CD1c-positive myeloid dendritic cell (primary cell): ENCODE measurements around the gene GALNT14.
A peak's percentile ranks its signal among the peaks of the same experiment; 100 is the strongest.
"Not testable (repeated sequence)": the region's sequence is repeated elsewhere in the genome, so short reads cannot be mapped to it uniquely, and the experiment has no call there.

ENCODE experiments used
- DNase-seq: peaks from one replicate; pipeline ENCODE4 v3.0.0-alpha.2; 2016; ENCODE audit errors: extremely low spot score

GALNT14 gene, protein sequence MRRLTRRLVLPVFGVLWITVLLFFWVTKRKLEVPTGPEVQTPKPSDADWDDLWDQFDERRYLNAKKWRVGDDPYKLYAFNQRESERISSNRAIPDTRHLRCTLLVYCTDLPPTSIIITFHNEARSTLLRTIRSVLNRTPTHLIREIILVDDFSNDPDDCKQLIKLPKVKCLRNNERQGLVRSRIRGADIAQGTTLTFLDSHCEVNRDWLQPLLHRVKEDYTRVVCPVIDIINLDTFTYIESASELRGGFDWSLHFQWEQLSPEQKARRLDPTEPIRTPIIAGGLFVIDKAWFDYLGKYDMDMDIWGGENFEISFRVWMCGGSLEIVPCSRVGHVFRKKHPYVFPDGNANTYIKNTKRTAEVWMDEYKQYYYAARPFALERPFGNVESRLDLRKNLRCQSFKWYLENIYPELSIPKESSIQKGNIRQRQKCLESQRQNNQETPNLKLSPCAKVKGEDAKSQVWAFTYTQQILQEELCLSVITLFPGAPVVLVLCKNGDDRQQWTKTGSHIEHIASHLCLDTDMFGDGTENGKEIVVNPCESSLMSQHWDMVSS

DNA sequence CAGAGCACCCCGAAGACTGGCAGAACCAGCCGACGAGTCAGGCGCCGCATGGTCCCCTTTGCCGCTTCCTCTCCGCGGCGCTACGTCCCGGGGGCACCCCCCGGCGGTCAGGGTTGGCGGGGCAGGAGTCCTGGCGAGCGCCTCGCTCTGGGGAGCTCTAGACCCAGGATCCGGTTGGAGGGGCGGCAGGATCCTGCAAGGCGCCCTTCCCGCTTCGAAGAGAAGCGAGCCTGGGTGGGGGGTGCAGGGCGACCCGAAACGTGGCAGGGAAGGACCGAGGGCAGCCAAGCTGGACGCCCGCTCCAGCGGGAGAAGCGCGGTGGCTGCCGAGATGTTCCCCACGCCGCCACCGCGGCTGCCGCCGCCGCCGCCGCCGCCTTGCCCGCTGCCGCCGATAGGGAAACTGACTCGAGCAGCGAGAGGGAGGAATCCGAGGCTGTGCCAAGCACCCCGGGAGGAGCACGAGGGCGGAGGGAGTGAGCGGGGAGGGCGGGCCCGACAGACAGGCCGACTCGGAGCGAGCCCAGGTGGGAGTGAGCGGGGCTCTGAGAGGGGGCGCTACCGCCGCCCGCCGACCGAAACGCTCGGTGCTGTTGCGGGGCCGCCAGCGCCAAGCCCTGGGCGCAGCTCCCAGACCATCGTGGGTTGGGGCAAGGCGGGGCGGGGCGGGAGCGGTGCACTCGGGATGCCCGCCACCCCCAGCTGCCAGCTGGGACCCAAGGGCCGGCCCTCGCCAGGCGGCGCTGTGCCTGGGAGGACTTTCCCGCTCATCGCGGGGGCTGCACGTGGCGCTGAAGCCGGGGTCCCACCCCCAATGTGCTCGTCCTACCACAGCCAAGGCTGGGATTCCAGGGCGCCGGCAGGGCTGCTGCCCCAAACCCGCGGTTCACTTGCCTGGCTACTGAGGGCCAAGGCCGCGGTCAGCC, at the start of gene GALNT14:
TSS of gene GALNT14 (minus strand) at position 404 of the 926 bp plus-strand sequence. CDS start at position 50, 354 bp downstream.
- DNase-seq = peak; percentile 65

DNA sequence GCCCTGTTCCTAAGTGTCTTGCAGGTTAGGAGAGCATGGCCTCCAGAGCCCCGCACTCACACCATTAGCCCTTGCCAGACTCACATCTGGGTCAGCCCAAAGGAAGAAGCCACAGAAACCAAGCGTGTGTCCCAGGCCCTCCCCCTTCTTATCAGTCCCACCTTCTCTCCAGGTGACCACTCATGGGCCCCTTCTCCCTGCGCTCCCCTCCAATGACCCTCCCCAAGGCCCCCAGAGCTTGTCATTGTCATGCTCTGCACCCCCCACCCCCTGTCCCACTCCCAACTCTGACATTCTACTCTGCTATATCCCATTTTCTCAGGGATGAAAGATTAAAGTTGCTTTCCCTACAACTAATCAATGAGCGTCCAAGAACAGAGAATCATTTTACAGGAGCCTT, 48.9 kb upstream of the GALNT14 start:
- DNase-seq = no peak

DNA sequence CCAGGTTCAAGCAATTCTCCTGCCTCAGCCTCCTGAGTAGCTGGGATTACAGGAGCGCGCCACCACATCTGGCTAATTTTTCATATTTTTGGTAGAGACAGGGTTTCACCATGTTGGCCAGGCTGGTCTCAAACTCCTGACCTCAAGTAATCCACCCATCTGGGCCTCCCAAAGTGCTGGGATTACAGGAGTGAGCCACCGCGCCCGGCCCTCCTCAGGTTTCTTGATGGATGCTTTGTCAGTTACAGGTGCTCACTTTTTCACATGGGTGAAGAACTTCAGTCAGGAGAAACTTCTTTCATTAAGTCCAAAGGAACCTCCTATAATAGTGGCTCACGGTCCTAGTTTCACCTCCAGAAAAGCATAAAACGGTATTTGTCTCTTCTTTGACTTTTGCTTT, 45.7 kb upstream of the GALNT14 start:
- not testable (repeated sequence) for DNase-seq

DNA sequence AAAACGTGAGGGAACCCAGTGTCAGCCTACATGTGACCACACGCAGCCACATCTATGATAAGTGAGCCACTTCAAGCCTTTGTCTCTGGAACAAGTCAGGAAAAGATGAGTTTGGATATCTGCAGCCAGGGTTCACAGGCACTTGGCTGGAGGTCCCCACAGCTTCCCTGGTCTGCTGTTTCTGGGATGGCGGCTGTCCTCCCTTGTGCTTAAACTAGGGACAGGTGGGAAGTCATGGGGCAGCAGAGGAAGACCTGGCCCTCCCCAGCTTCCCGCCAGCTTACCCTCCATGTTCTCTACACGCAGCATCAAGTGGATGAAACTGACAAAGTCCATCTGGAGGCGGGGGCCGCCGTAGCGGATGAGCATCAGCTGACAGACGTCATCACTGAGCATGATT, 38.5 kb upstream of the GALNT14 start:
- DNase-seq = no peak

DNA sequence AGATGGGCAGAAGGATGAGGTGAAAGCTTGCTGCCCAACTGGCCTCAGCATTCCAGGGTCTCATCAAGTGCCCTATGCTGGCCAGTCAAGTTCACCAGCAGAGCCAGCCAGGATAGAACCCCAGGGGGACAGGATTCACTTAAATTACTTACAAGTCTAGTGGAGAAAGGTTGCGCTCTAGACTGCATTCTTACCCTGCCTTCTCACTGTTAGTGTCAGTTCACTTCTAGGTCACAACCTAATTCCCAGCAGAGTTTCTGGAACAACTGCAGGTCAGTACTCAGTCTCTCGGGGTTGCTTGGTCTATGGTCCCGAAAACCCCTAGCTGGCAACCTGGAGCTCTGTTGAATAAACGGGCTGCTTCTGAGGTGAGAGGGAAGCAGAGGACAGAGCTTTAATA, 32.9 kb upstream of the GALNT14 start:
- no peak for DNase-seq

DNA sequence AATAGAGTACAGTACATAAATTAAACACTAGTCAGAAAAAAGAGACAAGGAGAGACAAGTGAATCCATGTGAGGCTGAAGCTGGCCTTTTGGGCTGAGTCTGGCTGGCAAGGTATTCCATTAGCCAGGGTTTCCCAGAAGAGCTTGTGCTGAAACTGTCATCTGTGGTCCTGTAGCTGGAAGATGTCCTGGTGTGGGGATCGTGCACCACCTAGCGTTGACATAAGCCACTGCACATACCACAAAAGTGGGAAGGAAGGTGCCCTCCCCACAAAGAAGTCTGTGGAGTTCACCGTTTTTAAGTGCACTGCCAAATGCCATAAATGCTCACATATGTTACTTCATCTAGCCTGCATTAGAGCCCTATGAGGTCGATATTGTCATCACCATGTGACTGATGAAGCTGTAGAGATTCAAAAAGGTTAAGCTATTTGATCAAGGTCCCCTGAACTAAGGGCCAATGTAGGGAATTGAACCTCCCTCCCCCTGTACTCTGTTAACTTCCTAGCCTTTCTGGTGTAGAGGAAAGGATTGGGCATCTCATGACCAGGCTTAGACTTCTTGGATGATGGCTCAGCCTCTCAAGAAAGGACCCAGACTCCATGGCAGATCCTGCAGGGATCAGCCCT, 31.9 kb upstream of the GALNT14 start:
- DNase-seq = peak; percentile 73

DNA sequence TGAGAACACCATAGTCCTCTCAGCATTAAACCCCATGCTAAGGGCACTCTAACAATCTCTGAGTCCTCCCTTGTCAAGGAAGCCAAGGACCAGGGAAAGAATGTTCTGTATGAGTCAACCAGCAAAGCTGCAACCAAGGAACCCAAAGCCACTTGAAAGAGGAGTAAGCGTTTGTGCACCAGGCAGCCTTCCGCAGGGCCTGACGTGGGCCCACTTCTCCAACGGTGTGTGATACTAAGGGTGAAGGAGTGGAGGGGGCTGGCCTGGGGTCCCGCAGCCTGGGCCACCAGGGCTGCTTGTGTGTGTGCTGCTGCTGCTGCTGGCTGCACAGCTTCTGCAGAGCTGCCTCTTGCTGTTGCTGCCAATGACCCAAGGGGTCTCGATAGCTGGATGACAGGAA, 30.1 kb upstream of the GALNT14 start:
- no peak for DNase-seq

DNA sequence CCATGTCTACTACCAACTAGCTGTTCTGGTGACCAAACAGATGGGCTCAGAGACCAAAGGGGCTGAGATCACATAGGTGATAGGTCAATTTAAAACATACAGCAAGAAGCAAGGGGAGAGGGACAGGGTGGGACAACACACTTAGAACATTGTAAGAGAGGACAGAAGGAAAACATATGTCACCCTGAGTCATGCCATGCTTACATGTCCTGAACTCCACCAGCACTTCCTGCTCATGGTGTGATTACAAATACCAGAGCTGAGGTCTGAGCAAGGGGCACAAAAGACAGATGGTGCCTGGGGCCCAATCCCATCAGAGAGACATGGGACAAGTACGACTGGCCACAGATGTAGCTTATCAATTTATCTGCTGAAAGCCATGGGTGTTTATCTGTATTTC, 28.7 kb upstream of the GALNT14 start:
- no peak for DNase-seq

DNA sequence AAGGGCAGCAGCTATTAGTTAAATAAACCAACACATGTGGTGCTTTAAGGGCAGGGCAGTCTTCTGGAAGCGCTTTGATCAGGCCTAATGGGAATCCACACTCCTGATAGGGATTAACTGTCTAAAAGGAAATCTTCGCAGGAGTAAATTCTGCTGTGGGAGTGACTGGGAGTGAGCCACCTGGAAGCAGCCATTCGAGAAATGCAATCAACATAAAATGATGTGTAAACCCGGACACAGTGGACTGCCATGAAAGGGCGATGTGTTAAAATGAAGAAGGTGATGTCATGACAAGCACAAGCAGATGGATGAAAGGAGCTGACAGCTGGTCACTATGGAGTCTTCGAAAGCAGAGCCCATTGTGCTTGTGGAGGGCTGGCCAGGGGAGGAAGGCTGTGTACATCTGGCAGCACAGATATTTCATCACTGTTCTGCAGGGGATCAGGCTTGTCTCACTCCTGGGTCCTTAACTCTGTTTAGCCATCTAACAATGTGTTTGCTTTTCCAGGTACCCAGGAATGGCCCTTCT, 24.8 kb upstream of the GALNT14 start:
- DNase-seq = no peak

DNA sequence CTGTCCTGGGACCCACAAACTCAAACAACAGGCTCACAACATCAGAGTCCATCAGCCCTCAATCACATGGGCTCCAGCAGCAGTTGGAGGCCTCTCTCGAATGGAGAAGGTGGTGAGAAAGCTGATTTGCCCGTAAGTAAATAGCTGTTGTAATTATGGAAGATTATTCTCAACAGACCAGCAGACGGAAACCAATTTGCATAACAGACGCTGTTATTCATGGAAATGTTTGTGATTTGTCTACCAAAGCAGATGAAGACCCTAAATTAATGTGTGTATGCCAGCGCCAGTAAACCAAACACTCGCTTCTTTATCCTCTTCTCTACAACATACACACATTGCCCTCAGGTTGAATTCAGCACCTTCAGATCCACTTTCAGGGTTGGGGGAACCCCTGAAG, 23.4 kb upstream of the GALNT14 start:
- DNase-seq = no peak

DNA sequence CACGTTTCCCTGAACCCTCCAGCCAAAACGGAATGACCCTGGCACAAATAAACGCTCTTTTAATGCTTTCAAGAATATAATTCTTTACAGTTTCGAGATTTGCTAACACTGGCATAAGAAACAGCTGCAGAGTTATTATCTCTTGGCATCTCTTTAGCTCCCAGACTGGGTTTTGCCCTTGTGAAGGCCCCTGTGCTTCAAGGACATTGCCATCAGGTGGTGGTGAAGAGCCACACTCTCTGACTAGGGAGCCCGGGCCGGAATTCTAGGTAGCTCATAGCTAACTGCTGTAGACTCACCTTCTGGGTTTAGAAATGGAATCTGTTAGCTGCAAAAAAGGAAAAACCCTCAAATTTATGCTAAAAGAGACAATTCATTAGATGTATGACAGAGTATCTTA, 13.3 kb upstream of the GALNT14 start:
- no peak for DNase-seq

DNA sequence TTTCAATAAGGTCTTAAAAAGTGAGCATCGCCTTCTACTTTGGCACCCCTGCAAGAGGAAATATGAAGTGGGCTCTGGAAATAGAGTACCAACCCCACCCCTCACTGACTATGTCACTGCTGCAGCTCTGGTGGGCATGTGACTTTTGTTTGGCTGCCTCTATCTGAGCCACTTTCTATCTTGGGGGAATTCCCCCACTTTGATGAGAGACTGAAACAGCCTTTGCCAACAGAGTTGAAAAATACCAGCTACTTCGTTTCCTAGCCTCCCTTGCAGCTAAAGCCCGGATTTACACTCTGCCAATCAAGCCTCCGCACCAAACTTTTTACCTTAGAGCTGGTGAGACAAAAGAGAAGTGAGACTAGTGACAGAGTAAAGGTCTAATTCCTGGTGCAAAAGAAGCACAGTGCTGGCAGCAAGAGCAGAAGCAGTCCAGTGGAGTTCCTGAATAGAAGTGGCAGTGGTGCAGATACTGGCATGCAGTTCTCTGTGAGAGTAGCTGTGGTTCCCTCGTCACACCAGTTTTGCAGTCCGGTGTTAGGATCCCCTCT, 12.0 kb upstream of the GALNT14 start:
- DNase-seq = no peak

DNA sequence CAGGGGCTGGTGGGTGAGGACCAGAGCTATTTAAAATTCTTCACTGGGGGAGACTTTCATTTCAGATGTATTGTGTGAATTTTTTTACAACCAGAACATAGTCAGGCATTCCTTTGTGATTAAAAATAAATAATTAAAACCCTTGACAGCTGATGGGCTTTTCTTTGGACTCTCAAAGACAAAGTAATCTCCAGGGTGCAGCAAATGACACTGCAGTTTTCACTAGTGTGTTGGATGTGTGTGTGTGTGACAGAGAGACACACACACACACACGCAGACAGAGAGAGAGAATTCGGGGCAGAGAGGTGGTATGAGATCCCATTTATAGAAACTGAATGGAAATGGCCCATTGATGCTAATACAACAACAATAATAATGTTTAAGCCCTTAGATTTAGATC, 10.3 kb upstream of the GALNT14 start:
- no peak for DNase-seq

DNA sequence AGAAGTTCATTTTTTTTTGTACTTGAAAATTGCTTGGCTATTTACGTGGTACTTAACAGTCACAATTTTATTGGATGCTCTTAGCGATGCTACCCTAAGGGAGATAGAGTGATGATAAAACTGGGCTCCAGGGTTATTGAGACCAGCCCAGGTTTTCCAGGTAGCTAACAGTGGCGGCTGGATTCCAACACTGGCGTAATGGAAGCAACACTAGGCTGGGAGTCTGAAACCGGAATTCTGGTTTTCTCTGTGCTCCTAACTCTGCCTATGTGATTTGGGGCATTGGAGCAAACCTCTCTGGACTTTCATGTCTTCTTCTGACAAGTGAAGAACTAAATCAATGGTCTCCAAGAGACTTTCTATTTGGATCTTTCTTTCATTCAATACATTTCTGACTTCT, 9.4 kb upstream of the GALNT14 start:
- no peak for DNase-seq

DNA sequence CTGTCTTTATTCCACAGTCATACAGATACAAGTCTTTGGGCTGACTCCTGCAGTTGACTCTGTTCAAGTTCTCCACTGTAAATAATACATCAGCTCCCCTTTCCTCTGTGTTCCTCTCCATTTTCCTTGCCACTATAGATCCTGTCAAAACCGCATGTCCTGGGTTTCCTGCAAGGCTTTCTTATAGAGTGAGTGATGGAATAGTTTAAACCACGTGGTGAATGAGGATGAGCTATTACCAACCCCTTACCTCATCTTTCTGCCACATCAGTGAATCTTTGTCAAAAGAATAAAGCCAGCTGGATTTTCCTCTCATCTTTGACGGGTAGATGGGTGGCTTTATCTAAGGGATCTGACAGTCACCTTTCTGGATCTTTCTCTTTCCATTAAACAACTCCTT, 3.9 kb upstream of the GALNT14 start:
- DNase-seq = no peak

DNA sequence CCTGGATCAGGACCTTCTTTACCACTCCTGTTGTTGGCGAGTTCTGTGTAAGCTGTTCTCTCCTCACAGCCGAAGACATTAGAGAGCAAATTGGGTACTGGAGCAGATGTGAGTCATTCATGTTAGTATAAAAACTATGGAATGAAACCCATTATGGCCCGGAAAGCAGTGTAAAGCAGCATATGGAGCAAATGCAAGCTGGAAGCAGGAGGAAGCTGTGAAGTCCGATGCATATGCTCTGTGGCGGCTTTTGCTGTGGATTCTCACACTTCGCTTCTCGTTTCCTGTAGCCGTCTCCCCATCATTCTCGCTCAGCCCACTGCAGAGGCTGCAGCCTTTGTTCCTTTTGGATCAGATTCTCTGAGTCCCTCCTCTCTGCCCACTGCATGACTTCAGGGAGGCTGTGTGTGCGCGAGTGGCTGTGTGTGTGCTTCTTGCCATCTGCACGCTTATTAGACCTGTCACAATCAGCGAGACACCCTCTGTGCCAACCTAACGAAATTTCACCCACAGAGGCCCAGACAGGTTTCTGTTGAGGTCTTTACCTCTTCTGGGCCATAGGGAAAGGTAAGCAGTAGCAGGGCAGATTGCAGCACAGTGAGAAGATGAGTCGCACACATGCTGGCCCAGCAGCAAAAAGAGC, 3.3 kb upstream of the GALNT14 start:
- DNase-seq = no peak

DNA sequence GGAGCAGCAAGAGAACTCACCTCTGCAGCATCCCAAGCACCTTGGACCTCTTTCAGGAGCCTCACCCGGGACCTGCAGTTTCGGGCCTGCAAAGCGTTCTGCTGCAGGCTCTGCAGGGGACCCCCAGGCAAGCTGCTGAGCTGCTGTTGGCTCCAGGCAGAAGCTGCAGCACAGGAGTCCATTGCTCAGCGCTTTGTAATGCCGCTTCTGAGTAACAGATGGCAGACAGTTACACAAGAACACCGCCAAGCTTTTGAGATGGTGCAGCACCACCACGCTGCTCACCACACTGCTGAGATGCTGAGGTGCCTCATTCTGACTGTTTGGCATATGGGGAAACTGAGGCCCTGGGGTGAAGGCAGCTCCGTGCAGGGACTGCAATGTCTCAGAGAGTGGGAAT, 1.9 kb upstream of the GALNT14 start:
- DNase-seq = no peak

DNA sequence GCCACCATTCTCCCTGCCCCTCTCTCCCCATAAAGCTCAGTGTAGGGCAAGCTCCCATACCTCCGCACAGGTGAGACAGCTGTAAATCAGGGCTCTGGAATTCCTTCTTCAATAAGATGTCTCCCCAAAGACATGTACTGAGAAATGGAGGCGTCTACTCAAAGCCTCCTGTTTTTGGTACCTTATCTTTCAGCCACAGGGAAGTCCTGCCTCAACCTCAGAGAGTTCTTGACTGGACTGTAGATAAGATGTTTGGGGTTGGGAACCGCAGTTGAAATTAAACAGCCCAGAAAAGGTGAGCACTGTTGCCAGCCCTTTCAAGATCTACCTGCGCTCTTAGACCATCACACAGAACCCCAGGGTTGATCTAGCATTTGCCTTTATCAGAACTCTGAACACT, 1.4 kb upstream of the GALNT14 start:
- DNase-seq = no peak

DNA sequence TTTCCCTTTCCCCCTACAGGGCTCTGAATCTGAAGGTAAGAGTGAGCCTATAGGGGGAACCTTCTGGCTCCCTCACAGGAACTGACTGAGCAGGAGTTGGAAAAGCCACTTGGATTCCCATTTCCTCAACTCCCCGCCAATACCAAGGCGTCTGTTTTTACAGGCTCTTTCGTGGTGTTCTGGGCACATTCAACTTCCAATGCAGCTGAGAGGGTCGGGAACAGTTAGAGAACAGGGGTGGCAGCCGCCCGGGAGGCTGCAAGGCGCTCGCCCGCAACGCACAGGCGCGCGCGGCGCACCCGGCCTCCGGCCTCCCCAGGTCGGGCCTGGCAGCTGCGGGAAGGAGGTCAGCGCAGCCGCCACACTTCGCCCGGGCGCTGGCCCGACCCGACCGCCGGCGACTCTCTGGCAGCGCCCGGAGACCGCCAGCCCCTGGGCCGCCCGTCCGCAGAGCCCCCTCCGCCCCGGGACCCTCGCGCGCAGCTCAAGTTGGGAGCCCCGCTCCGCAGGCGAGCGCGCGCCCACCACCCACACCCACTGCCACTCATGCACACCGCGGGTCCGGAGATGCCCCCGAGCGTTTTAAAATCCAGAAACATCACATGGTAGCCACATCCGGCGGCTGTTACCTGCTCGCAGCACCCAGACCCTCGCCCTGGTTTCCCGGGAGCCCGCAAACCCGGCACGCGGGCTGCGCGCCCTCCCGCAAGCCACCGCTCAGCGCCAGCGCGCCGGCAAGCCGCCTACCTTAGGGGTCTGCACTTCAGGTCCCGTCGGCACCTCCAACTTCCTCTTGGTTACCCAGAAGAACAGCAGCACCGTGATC, 816 bp downstream of the GALNT14 start:
- no peak for DNase-seq

DNA sequence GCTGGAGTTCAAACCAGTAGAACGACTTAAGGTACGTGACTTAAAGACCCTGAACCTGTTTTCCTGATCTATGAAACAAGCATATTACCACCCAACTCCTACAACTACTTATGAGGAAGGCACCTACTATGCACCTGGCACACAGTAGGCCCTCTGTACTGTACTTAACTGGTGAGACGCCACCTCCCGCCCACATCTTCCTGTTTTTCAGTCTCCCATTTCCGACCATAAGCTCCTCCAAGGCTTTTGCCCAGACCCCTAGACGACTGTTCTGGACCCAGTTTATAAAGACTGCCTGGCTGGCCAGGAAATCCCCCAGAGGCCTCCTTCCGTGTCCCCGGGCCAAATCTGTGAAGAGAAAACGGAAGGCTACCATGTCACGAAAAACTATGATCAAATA, 1.5 kb downstream of the GALNT14 start:
- peak; percentile 5 for DNase-seq
